ENCODE data around the gene ARHGEF11.
A peak's percentile ranks its signal among the peaks of the same experiment; 100 is the strongest.

Gene ARHGEF11

DNA sequence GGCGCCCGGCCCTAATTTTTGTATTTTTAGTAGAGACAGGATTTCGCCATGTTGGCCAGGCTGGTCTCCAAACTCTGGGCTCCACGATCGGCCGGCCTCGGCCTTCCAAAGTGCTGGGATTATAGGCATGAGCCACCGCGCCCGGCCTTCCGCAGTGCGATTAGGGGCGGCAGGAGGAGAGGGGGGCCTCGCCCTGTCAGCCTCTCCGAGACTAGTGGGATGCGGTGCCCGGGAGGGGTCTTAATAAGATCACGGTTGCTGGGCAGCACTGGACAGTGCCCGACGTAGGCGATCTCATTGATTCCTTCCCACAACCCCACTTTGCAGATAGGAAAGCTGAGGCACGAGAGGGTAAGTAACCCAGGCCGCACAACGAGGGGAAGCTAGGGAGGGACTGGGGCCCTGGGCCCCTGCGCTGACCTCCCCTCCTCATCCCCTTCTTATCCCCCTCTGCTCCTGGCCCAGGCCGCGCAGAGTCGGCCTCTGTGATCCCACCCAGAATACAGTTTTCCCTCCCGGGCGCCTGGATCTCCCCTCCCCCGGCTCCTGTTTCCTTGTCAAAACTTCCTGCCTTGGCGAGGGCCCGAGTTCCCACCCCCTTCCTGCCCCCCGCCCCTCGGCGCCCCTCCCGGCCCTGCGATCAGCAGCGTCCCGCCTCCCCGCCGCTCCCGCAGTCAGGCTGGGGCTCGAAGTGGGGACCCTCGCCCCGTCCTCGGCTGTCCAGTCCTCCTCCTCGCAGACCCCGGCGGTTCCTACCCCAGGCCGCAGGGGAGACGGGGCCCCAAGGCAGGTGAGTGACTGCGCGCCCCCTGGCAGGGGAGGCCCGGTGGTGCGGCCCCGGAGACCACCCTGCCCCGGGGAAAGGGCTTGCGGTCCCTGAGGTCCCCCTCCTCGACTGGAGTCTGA, 152.2 kb downstream of the ARHGEF11 start, which contains the start of gene PEAR1:
Gene PEAR1, plus strand, starts transcription at position 671 of the 906 bp plus-strand sequence. CDS start 10,209 bp downstream, outside the sequence.
- no peak for DNase-seq

DNA sequence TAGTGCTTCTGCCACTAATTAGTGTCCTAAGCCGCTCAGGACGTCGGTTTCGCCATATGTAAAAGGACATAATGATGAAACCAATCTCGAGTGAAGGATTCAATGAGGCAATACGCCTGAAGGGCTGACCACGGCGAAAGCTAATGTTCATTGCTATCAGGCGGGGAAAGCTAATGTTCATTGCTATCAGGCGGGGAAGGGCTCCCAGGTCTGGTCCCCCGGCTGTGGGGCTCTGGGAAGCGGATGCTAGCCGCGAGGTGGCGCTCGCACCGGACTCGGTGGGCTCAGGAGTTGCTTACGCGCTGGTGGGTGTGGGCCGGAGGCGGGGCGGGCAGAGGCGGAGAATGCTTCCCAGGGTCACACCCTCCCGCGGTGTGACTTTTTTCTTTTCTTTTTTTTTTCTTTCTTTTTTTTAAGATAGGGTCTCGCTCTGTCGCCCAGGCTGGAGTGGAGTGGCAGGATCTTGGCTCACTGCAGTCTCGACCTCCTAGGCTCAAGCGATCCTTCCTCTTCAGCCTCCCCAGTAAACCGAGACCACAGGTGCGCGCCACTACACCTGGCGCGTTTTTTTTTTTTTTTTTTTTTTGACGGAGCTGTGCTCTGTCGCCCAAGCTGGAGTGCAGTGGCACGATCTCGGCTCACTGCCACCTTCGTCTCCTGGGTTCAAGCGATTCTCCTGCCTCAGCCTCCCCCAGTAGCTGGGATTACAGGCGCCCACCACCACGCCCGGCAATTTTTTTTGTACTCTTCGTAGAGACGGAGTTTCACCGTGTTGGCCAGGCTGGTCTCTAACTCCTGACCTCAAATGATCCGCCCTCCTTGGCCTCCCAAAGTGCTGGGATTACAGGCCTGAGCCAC, 153.1 kb downstream of the ARHGEF11 start:
- peak; percentile 84 for DNase-seq

GRCh38 chr1:156889802-156890580, 155.6 kb downstream of the ARHGEF11 start:
- DNase-seq, result peak; percentile 39

DNA sequence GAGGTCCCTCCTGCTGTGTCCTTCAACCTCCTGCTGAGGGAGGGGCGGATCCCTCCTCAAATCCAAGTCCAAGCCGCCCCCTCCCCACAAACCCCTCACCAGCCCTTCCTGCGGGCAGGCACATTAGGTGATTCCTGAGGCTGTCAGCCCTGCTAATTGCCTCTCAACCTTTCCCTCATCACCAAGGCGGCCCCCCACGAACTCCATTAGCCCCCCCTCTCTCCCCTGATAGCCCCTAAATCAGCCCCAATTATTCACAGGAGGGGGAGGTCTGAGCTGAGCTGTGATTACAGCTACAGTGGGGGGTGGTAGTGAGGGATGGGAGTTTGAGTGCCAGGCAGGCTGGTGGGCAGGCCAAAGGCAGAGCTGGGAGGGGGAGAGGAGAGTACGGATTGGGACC, 157.8 kb downstream of the ARHGEF11 start:
- no peak for DNase-seq

DNA sequence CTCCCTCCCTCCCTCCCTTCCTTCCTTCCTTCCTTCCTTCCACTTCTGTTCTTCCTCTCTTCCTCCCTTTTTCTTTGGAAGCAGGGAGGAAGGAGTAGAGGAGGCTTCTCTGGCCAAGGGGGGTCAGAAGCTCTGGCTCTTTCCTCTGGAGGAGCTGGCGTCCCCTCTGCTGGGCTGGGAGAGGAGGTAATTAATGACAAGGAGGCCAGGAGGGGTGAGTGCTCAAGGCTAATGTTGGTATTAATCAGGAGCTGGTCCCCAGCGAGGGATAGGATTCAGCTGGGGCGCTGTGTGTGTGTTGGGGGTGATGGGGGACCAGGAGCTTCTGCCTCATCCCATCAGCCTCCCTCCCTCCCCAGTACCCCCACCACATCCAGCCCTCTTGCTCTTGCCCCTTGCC, 158.2 kb downstream of the ARHGEF11 start:
- DNase-seq, result no peak

- DNase-seq, result no peak
These were observed 158.8 kb downstream of the ARHGEF11 start for GRCh38 chr1:156886583-156887281.

GRCh38 chr1:156885880-156886355, 159.6 kb downstream of the ARHGEF11 start:
- DNase-seq, result no peak

GRCh38 chr1:156885314-156885713, 160.2 kb downstream of the ARHGEF11 start:
- DNase-seq, result no peak

Data from CD4-positive, alpha-beta T cell treated with Interleukin-15 for 1 hour (primary cell).